GM12874 (cell line): ENCODE results near the gene EYA2.

Experiments used
- TF ChIP-seq, protein P1 (sequence below): IDR thresholded peaks from 2 replicates; pipeline ENCODE4 v1.5.1; 2011; ENCODE audit warnings: low read depth, mild to moderate bottlenecking, control low read depth, low read length, moderate library complexity; ENCODE audit not compliant: insufficient read depth

Gene EYA2

DNA sequence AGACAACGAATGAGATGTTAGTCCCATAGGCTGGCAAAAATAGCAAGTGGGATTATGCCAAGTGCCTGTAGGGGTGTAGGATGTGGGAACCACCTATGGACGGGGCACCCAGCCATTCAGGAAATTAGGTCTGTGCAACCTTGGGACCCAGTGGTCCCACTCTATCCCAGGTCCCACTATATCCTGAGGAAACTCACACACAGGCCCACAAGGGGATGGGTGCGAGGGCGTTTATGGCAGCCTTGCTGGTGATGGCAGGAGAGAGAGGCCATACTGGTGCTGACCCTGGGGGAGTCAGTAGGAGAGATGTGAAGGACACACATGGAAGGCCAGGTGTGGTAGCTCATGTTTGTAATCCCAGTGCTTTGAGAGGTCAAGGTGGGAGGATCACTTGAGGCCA is 163.6 kb downstream of the EYA2 start:
- TF ChIP-seq, protein P1, sequence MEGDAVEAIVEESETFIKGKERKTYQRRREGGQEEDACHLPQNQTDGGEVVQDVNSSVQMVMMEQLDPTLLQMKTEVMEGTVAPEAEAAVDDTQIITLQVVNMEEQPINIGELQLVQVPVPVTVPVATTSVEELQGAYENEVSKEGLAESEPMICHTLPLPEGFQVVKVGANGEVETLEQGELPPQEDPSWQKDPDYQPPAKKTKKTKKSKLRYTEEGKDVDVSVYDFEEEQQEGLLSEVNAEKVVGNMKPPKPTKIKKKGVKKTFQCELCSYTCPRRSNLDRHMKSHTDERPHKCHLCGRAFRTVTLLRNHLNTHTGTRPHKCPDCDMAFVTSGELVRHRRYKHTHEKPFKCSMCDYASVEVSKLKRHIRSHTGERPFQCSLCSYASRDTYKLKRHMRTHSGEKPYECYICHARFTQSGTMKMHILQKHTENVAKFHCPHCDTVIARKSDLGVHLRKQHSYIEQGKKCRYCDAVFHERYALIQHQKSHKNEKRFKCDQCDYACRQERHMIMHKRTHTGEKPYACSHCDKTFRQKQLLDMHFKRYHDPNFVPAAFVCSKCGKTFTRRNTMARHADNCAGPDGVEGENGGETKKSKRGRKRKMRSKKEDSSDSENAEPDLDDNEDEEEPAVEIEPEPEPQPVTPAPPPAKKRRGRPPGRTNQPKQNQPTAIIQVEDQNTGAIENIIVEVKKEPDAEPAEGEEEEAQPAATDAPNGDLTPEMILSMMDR = no peak

DNA sequence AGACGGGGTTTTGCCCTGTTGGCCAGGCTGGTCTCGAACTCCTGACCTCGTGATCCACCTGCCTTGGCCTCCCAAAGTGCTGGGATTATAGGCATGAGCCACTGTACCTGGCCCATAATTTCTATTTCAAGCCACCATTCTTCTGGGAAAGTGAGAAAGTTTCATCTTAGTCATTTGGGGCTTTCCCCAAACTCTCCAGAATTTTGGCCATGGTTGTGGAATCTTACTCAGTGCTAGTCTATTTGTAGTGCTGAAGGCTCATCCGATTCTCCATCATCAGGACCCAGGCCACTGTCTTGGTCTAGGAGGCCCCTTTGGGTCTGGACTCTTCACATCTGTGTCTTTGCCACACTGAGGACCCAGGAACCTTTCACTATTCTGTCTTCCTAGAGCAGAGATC is 164.9 kb downstream of the EYA2 start:
- TF ChIP-seq, protein P1 = no peak

- TF ChIP-seq, protein P1 = no peak
Observed at GRCh38 chr20:47061549-47061948, 166.9 kb downstream of the EYA2 start.

DNA sequence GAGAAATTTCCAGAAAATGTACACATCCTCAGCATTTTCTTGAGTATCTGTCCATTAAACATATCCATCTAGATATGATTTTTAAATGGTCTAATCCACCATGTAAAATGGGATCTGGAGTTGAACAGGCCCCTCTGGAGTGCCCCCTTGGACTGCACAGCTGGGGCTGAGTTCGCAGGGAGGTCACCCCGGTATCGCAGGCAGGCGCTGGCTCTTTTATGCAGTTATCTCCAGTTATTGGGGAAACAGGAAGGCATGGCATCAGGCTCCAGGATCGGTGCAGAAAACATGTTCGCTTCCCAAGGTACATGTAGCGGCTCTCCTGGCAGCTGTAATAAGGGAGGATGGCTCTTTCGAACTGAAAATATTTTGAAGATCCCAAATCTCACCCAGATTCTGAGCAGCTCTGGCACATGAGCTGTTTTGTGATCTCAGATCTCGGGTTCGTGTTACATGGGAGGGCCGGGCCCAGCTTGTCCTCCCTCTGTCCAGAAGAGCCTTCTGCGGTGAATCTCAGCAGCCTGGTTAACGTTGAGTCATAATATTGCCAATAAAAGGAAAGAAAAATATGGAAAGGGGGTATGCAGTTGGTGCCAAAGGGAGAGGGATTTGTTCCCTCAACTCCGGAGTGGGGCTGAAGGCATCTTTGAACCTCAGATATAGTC is 167.7 kb downstream of the EYA2 start:
- TF ChIP-seq, protein P1 = no peak

- TF ChIP-seq, protein P1 = no peak
Observed at GRCh38 chr20:47063407-47063806, 168.8 kb downstream of the EYA2 start.

DNA sequence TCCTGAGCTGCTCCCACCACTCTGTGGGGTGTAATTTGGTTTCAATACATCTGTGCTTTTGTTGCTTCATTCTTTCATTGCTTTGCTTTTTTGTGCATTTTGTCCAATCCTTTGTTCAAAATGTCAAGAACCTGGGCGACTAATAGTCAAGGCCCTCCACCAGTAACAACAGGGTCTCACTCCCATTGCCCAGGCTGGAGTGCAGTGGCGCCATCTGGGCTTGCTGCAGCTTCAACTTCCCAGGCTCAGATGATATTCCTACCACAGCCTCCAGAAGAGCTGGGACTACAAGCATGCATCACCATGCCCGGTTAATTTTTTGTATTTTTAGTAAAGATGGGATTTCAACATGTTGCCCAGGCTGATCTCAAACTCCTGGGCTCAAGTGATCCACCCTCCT is 169.2 kb downstream of the EYA2 start:
- TF ChIP-seq, protein P1 = no peak

GRCh38 chr20:47066484-47067270 is 172.0 kb downstream of the EYA2 start:
- TF ChIP-seq, protein P1 = no peak
